ELF-1 (cell line): ENCODE measurements around the gene NAALADL2.
"Not testable (repeated sequence)": the region's sequence is repeated elsewhere in the genome, so short reads cannot be mapped to it uniquely, and the experiment has no call there.

Experiments
- DNase-seq: peaks from one replicate; pipeline ENCODE4 v3.0.0-alpha.2; 2016; ENCODE audit warnings: low read depth, low spot score

Gene NAALADL2

GRCh38 chr3:175370426-175370825, 511.3 kb downstream of the NAALADL2 start:
- DNase-seq = not testable (repeated sequence)

GRCh38 chr3:175371187-175371586, 512.1 kb downstream of the NAALADL2 start:
- not testable (repeated sequence) for DNase-seq

GRCh38 chr3:175374705-175375104, 515.6 kb downstream of the NAALADL2 start:
- DNase-seq = no peak

- no peak for DNase-seq
Observed at GRCh38 chr3:175378348-175378747, 519.2 kb downstream of the NAALADL2 start.

- DNase-seq = no peak
Observed at GRCh38 chr3:175381685-175382084, 522.6 kb downstream of the NAALADL2 start.

- DNase-seq = no peak
Observed at GRCh38 chr3:175383371-175383770, 524.2 kb downstream of the NAALADL2 start.

- no peak for DNase-seq
Observed at GRCh38 chr3:175383813-175384212, 524.7 kb downstream of the NAALADL2 start.

- no peak for DNase-seq
Observed at GRCh38 chr3:175384569-175384968, 525.4 kb downstream of the NAALADL2 start.

GRCh38 chr3:175386630-175387029, 527.5 kb downstream of the NAALADL2 start:
- no peak for DNase-seq

- no peak for DNase-seq
Observed at GRCh38 chr3:175389560-175389959, 530.4 kb downstream of the NAALADL2 start.

GRCh38 chr3:175391601-175392000, 532.5 kb downstream of the NAALADL2 start:
- no peak for DNase-seq

GRCh38 chr3:175392653-175393052, 533.5 kb downstream of the NAALADL2 start:
- DNase-seq = no peak

GRCh38 chr3:175397372-175397771, 538.2 kb downstream of the NAALADL2 start:
- no peak for DNase-seq

GRCh38 chr3:175398676-175399075, 539.5 kb downstream of the NAALADL2 start:
- no peak for DNase-seq

GRCh38 chr3:175399156-175399840, 540.2 kb downstream of the NAALADL2 start:
- peak; percentile 71 for DNase-seq

GRCh38 chr3:175404027-175404426, 544.9 kb downstream of the NAALADL2 start:
- DNase-seq = no peak

GRCh38 chr3:175404621-175405020, 545.5 kb downstream of the NAALADL2 start:
- no peak for DNase-seq

- no peak for DNase-seq
Observed at GRCh38 chr3:175410251-175410650, 551.1 kb downstream of the NAALADL2 start.

- DNase-seq = no peak
Observed at GRCh38 chr3:175411405-175411804, 552.3 kb downstream of the NAALADL2 start.

- no peak for DNase-seq
Observed at GRCh38 chr3:175411946-175412345, 552.8 kb downstream of the NAALADL2 start.

- DNase-seq = no peak
Observed at GRCh38 chr3:175413926-175414325, 554.8 kb downstream of the NAALADL2 start.

GRCh38 chr3:175416600-175416999, 557.5 kb downstream of the NAALADL2 start:
- DNase-seq = no peak

GRCh38 chr3:175417426-175417825, 558.3 kb downstream of the NAALADL2 start:
- DNase-seq = no peak

- DNase-seq = no peak
Observed at GRCh38 chr3:175421902-175422301, 562.8 kb downstream of the NAALADL2 start.
